Lung (tissue), 12 donors: ENCODE results near the gene TTC21B. TPM values are rescaled to one million over a fixed set of nuclear protein-coding genes. Genes with fewer than 3 reads are reported as not detected.

ENCODE experiments used
- ATAC-seq: fragments of 200-7000 bp; cut with Tn5 transposase; one replicate; pipeline ENCODE4 v1.9.1; 2020; ENCODE audit warnings: moderate number of reproducible peaks; ENCODE audit not compliant: insufficient read depth, low FRiP score
- DNase-seq, 3 donors: peaks; one replicate each; pipeline ENCODE4 v3.0.0-alpha.2; 2013 to 2017
- H3K27ac ChIP-seq, 2 donors: one replicate each; pipeline ENCODE4 v1.5.1; 2013; ENCODE audit warnings: mild to moderate bottlenecking in 2 of 2, moderate library complexity in 2 of 2, control low read depth in 1 of 2, inconsistent platforms in 1 of 2, low read depth in 1 of 2, low read length in 1 of 2
- H3K27me3 ChIP-seq, 3 donors: one replicate each; pipeline ENCODE4 v1.5.1; 2013; ENCODE audit warnings: low read length in 2 of 3; ENCODE audit not compliant: control insufficient read depth in 3 of 3, insufficient read depth in 3 of 3
- H3K36me3 ChIP-seq, 4 donors: one replicate each; pipeline ENCODE4 v1.5.1; 2013; ENCODE audit warnings: low read length in 4 of 4, mild to moderate bottlenecking in 1 of 4, moderate library complexity in 1 of 4; ENCODE audit not compliant: control insufficient read depth in 4 of 4, insufficient read depth in 4 of 4
- H3K4me1 ChIP-seq, 5 donors: one replicate each; pipeline ENCODE4 v1.5.1; 2013; ENCODE audit warnings: low read length in 5 of 5, mild to moderate bottlenecking in 2 of 5, moderate library complexity in 1 of 5; ENCODE audit not compliant: control insufficient read depth in 5 of 5, insufficient read depth in 5 of 5
- H3K4me3 ChIP-seq: one replicate; pipeline ENCODE4 v1.5.1; 2013; ENCODE audit warnings: mild to moderate bottlenecking, control low read depth, moderate library complexity
- H3K9ac ChIP-seq, 2 donors: one replicate each; pipeline ENCODE4 v1.5.1; 2013; ENCODE audit warnings: low read length in 2 of 2, control low read depth in 1 of 2; ENCODE audit not compliant: insufficient read depth in 1 of 2
- H3K9me3 ChIP-seq, 4 donors: one replicate each; pipeline ENCODE4 v1.5.1; 2013; ENCODE audit warnings: low read length in 3 of 4, mild to moderate bottlenecking in 1 of 4, moderate library complexity in 1 of 4; ENCODE audit not compliant: control insufficient read depth in 4 of 4, insufficient read depth in 3 of 4
- CTCF ChIP-seq: IDR thresholded peaks from 2 replicates; pipeline ENCODE4 v1.5.1; 2012; ENCODE audit warnings: mild to moderate bottlenecking; ENCODE audit errors: control extremely low read depth, extremely low read depth
- WGBS, 2 donors: extraction: QIAGEN DNeasy Blood & Tissue Kit; methylation state at CpG; one replicate each; pipeline ENCODE4 v1.1.7; 2013; 5-methylcytosine and 5-hydroxymethylcytosine counted together
- polyA plus RNA-seq, 2 donors: library from polyadenylated mRNA; stranded (reverse); fragments of 200-250 nt; gene quantifications; one replicate each; pipeline ENCODE4 v1.2.1, GENCODE V29; 2013
- total RNA-seq, 2 donors: library from RNA; depleted of rRNA in 1 of 2; stranded (reverse); fragments of >200 nt in 1 of 2; gene quantifications; one replicate each; pipeline ENCODE4 v1.2.1, GENCODE V29; 2014 to 2021
- donor health status: control.
- donor health status: control.
- donor health status: Bipolar disorder and iron deficiency.
- donor health status: healthy.
- donor health status: DM: yes; HTN: yes; CAD: no.

TTC21B gene
- total and polyA plus RNA-seq, 4 donors: 5.0 to 146 (median 15.0) TPM

GRCh38 chr2:165913636-165914035 is 39.9 kb downstream of the TTC21B start:
- ATAC-seq: no peak
- peaks cover 4 to 24% (median 20%) of the 10 kb centered on the region in 4 donors for H3K36me3 ChIP-seq
- no peaks in the 10 kb centered on the region for H3K4me1 ChIP-seq
- H3K27ac ChIP-seq: no peak overlapping the region
- no peak overlapping the region for H3K4me3 ChIP-seq
- no peak for TF ChIP-seq CTCF
- no peaks in the 10 kb centered on the region for H3K9me3 ChIP-seq
- H3K27me3 ChIP-seq: no peaks in the 10 kb centered on the region
- H3K9ac ChIP-seq: no peak overlapping the region
- DNase-seq: no peak

DNA sequence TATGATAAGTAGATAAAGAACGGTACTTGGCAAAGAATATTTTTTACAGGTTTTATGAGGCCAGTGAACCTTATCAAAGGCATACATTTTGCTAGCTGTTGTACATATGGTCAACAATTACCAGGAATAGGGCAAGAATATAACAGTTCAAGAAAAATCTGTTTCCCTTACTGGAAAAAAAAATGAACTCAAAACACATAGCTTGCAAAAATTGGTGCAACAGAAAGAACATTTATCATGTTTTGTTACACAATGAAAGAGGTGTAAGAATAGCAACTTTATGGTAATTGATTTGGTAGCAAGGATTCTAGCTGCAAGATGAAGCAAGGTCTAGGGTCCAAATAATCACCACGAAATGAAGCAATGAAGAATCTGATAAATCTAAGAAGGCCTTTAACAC is 41.6 kb downstream of the TTC21B start:
- Histone ChIP-seq H3K36me3 (peaks cover 2 to 20% (median 16%) of the 10 kb centered on the region in 4 donors), H3K9me3 (no peaks in the 10 kb centered on the region), H3K9ac (no peak overlapping the region), H3K4me3 (no peak overlapping the region), H3K27ac (no peak overlapping the region), H3K4me1 (no peaks in the 10 kb centered on the region), H3K27me3 (no peaks in the 10 kb centered on the region)
- no peak for TF ChIP-seq CTCF
- ATAC-seq (no peak), DNase-seq (no peak)
- WGBS, 2 donors: 93 to 97% methylated on average over 2 of the region's 2 CpGs

DNA sequence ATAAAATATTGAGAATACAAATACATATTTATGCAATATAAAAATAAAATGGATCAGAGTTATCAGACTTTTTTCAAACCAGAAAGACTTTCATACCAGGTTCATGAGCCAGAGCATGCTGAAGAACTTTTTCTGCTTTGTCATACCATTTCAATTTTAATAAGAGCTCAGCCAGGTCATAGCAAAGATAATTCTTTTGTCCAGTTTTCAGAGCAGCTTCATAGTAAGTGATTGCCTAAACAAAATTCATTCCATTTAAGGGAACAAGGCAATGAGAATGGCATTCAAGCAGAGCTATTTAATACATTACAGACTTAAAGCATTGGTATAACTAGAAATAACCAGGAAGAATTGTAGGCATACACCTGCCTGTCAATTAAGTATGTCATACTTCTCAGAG is 42.3 kb downstream of the TTC21B start:
- no peak for DNase-seq
- Histone ChIP-seq H3K4me1 (no peaks in the 10 kb centered on the region), H3K27me3 (no peaks in the 10 kb centered on the region), H3K36me3 (peaks cover 2 to 20% (median 14%) of the 10 kb centered on the region in 4 donors), H3K9ac (no peak overlapping the region), H3K4me3 (no peak overlapping the region), H3K9me3 (no peaks in the 10 kb centered on the region), H3K27ac (no peak overlapping the region)
- no peak for ATAC-seq
- no peak for TF ChIP-seq CTCF

DNA sequence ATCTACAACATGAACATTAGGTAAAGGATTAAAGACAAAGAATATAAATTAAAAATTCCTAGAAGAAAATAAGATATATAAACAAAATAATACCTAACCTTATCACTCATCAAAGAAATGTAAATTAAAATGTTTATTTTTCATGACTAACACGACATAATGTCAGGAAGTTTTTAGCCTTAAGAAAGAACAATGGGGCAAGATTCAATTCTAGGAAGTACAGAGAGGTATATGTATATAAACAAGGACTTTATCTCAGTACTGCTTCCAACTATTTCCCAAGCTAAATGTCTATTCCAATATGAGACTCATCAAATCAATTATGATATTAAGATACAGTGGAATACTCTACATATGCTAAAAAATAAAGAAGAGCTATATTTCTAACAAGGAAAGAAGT is 44.1 kb downstream of the TTC21B start:
- Histone ChIP-seq H3K27ac (no peak overlapping the region), H3K9ac (no peak overlapping the region), H3K27me3 (no peaks in the 10 kb centered on the region), H3K4me3 (no peak overlapping the region), H3K9me3 (no peaks in the 10 kb centered on the region), H3K4me1 (no peaks in the 10 kb centered on the region), H3K36me3 (peaks cover 0 to 22% (median 14%) of the 10 kb centered on the region in 4 donors)
- no peak for DNase-seq
- ATAC-seq: no peak
- no peak for TF ChIP-seq CTCF
- WGBS, 2 donors: 58 to 76% methylated on average over 1 of the region's 1 CpG
